ENCODE measurements around the gene RBMY1J. TPM values are rescaled to one million over a fixed set of nuclear protein-coding genes. Genes with fewer than 3 reads are reported as not detected.

Gene RBMY1J
- total and polyA plus RNA-seq, 9 of the 15 experiments (the other 6 are each of a cell fraction or from before 2014, with no cell fraction given) = not detected

Other genes starting within 250 kb of the RBMY1J start
- gene RBMY1F, start 220.5 kb upstream of the RBMY1J start, total RNA-seq (2014; rRNA removed) = not detected in 2 replicates
- not detected in 2 replicates for gene RBMY1F, start 220.5 kb upstream of the RBMY1J start, total RNA-seq (2014; rRNA removed; fragmentation: Illumina TruSeq; extraction: Trizol)
- gene RBMY1F, start 220.5 kb upstream of the RBMY1J start, total RNA-seq (2015; rRNA removed; fragmentation: Illumina TruSeq; extraction: Trizol) = not detected in 2 replicates
- gene RBMY1F, start 220.5 kb upstream of the RBMY1J start, total RNA-seq (2021) = not detected in 2 replicates
- gene RBMY1F, start 220.5 kb upstream of the RBMY1J start, polyA plus RNA-seq (2011; rRNA removed) = not detected in 2 replicates
- gene RBMY1F, start 220.5 kb upstream of the RBMY1J start, polyA plus RNA-seq (2014; fragmentation: Illumina TruSeq; extraction: Trizol) = not detected in 2 replicates
- gene RBMY1F, start 220.5 kb upstream of the RBMY1J start, polyA plus RNA-seq (2014; fragmentation: Nextera tagmentation; extraction: Ambion mirVana) = not detected
- not detected in 2 replicates for gene RBMY1F, start 220.5 kb upstream of the RBMY1J start, polyA plus RNA-seq (2014; rRNA removed)

Data from K562 (cell line).